IMR-90 (cell line): ENCODE measurements around the gene CLEC5A. TPM values are rescaled to one million over a fixed set of nuclear protein-coding genes. Genes with fewer than 3 reads are reported as not detected.

ENCODE experiments used
- ATAC-seq: fragments of 200-7000 bp; cut with Tn5 transposase; 2 replicates; pipeline ENCODE4 v1.9.1; 2020; ENCODE audit warnings: low read depth, mild to moderate bottlenecking, moderate library complexity
- BruUV-seq: library from RNA; stranded (reverse); fragments of 400-500 nt; replicated peaks from 2 replicates; lab custom pipeline; 2021; lab: Mats Ljungman, UMichigan
- CTCF ChIA-PET: fragments of 300-600 bp; formaldehyde crosslinking; extraction: SDS; loops from one replicate; lab custom pipeline; 2021; ENCODE audit warnings: antibody characterized with exemption; lab: Yijun Ruan, JAX
- POLR2A ChIA-PET: fragments of 300-600 bp; sonication (Branson Sonifier 250); formaldehyde crosslinking; loops from one replicate; lab custom pipeline; 2022; ENCODE audit warnings: antibody characterized with exemption; ENCODE audit not compliant: unreplicated experiment; lab: Charles Lee
- DNase-seq: peaks from one replicate; pipeline ENCODE4 v3.0.0; 2013
- H2AFZ ChIP-seq: replicated peaks from 2 replicates; pipeline ENCODE3; 2013; ENCODE audit warnings: low read length, mild to moderate bottlenecking; ENCODE audit not compliant: poor library complexity
- H2AK5ac ChIP-seq: 2 replicates; pipeline ENCODE4 v1.6.1; 2013; ENCODE audit warnings: low read depth, low read length, inconsistent platforms
- H2AK9ac ChIP-seq: replicated peaks from 2 replicates; pipeline ENCODE3; 2013; ENCODE audit warnings: mild to moderate bottlenecking, low read depth, low read length, moderate library complexity; ENCODE audit not compliant: poor library complexity
- H2BK120ac ChIP-seq: 2 replicates; pipeline ENCODE4 v1.6.1; 2013; ENCODE audit warnings: low read depth, low read length, inconsistent platforms
- H2BK15ac ChIP-seq: 3 replicates; pipeline ENCODE4 v1.6.1; 2013; ENCODE audit warnings: low read depth, low read length, inconsistent platforms
- H2BK20ac ChIP-seq: 2 replicates; pipeline ENCODE4 v1.6.1; 2013; ENCODE audit warnings: low read depth, mild to moderate bottlenecking, inconsistent platforms, low read length, moderate library complexity
- H2BK5ac ChIP-seq: 2 replicates; pipeline ENCODE4 v1.6.1; 2013; ENCODE audit warnings: mild to moderate bottlenecking, low read depth, low read length, inconsistent platforms; ENCODE audit not compliant: poor library complexity, severe bottlenecking
- H3K14ac ChIP-seq: replicated peaks from 2 replicates; pipeline ENCODE4 v1.6.1; 2013; ENCODE audit warnings: low read depth, low read length, inconsistent platforms
- H3K18ac ChIP-seq: 2 replicates; pipeline ENCODE4 v1.6.1; 2013; ENCODE audit warnings: low read depth, low read length, control low read depth
- H3K23ac ChIP-seq: 2 replicates; pipeline ENCODE4 v1.6.1; 2013; ENCODE audit warnings: low read depth, low read length, inconsistent platforms
- H3K27ac ChIP-seq: 2 replicates; pipeline ENCODE4 v1.5.1; 2013; ENCODE audit warnings: mild to moderate bottlenecking, control low read depth, low read length; ENCODE audit not compliant: insufficient read depth
- H3K27me3 ChIP-seq: 2 replicates; pipeline ENCODE4 v1.6.1; 2013; ENCODE audit warnings: low read length; ENCODE audit not compliant: control insufficient read depth, insufficient read depth
- H3K36me3 ChIP-seq: 2 replicates; pipeline ENCODE4 v1.6.1; 2013; ENCODE audit warnings: low read length, mixed read lengths; ENCODE audit not compliant: control insufficient read depth, insufficient read depth
- H3K4ac ChIP-seq: 2 replicates; pipeline ENCODE4 v1.6.1; 2013; ENCODE audit warnings: low read depth, low read length, inconsistent platforms
- H3K4me1 ChIP-seq: 2 replicates; pipeline ENCODE4 v1.6.1; 2013; ENCODE audit warnings: low read length, mixed read lengths; ENCODE audit not compliant: control insufficient read depth, insufficient read depth
- H3K4me2 ChIP-seq: 2 replicates; pipeline ENCODE4 v1.6.1; 2013; ENCODE audit warnings: low read depth, mild to moderate bottlenecking, control low read depth, low read length, moderate library complexity
- H3K4me3 ChIP-seq: 2 replicates; pipeline ENCODE4 v1.5.1; 2013; ENCODE audit warnings: low read depth, mild to moderate bottlenecking, control low read depth, low read length, moderate library complexity; ENCODE audit not compliant: insufficient read depth
- H3K56ac ChIP-seq: 2 replicates; pipeline ENCODE4 v1.6.1; 2013; ENCODE audit warnings: low read length, inconsistent platforms; ENCODE audit not compliant: insufficient read depth; ENCODE audit errors: extremely low read depth
- H3K79me1 ChIP-seq, 2 experiments: 2 replicates each; pipeline ENCODE4 v1.6.1; 2013; ENCODE audit warnings: low read length in 2 of 2, inconsistent platforms in 1 of 2, low read depth in 1 of 2
- H3K9ac ChIP-seq: 2 replicates; pipeline ENCODE4 v1.6.1; 2013; ENCODE audit warnings: low read depth, low read length, control low read depth
- H3K9me1 ChIP-seq: 2 replicates; pipeline ENCODE4 v1.6.1; 2013; ENCODE audit warnings: low read length, inconsistent platforms; ENCODE audit not compliant: insufficient read depth
- H3K9me3 ChIP-seq: 2 replicates; pipeline ENCODE4 v1.6.1; 2013; ENCODE audit warnings: low read length; ENCODE audit not compliant: control insufficient read depth, insufficient read depth
- H4K20me1 ChIP-seq: 2 replicates; pipeline ENCODE4 v1.6.1; 2013; ENCODE audit warnings: low read length, inconsistent platforms; ENCODE audit not compliant: insufficient read depth
- H4K5ac ChIP-seq: 2 replicates; pipeline ENCODE4 v1.6.1; 2013; ENCODE audit warnings: mild to moderate bottlenecking, low read depth, low read length, control low read depth
- H4K8ac ChIP-seq, 2 experiments: 2 replicates each; pipeline ENCODE4 v1.6.1; 2013; ENCODE audit warnings: low read depth in 2 of 2, low read length in 2 of 2, control low read depth in 1 of 2, inconsistent platforms in 1 of 2
- H4K91ac ChIP-seq: 2 replicates; pipeline ENCODE4 v1.6.1; 2013; ENCODE audit warnings: low read depth, low read length, inconsistent platforms; ENCODE audit not compliant: insufficient read depth
- BHLHE40 ChIP-seq: fragments of 150-350 bp; IDR thresholded peaks from 2 replicates; pipeline ENCODE4 v1.6.1; 2016; ENCODE audit warnings: mild to moderate bottlenecking, low read depth, low read length
- CEBPB ChIP-seq: IDR thresholded peaks from 2 replicates; pipeline ENCODE4 v1.6.1; 2012; ENCODE audit warnings: low read depth, low read length, improper control_type of control experiment
- CHD1 ChIP-seq: IDR thresholded peaks from 2 replicates; pipeline ENCODE4 v1.6.1; 2012; ENCODE audit warnings: low read depth, low read length, improper control_type of control experiment
- FOS ChIP-seq: fragments of 150-350 bp; IDR thresholded peaks from 2 replicates; pipeline ENCODE4 v1.6.1; 2016; ENCODE audit warnings: low read depth, low read length
- MAFK ChIP-seq: IDR thresholded peaks from 2 replicates; pipeline ENCODE4 v1.6.1; 2012; ENCODE audit warnings: low read depth, low read length, improper control_type of control experiment
- MAZ ChIP-seq: IDR thresholded peaks from 2 replicates; pipeline ENCODE4 v1.6.1; 2012; ENCODE audit warnings: low read depth, mild to moderate bottlenecking, low read length, improper control_type of control experiment, moderate library complexity, borderline replicate concordance
- MXI1 ChIP-seq: IDR thresholded peaks from 2 replicates; pipeline ENCODE4 v1.6.1; 2012; ENCODE audit warnings: low read depth, mild to moderate bottlenecking, low read length, moderate library complexity, borderline replicate concordance
- NFE2L2 ChIP-seq: fragments of 150-350 bp; IDR thresholded peaks from 2 replicates; pipeline ENCODE4 v1.6.1; 2016; ENCODE audit warnings: low read depth, mild to moderate bottlenecking, low read length
- POLR2A ChIP-seq: IDR thresholded peaks from 2 replicates; pipeline ENCODE4 v1.6.1; 2012; ENCODE audit warnings: mild to moderate bottlenecking, low read depth, low read length
- RAD21 ChIP-seq: IDR thresholded peaks from 2 replicates; pipeline ENCODE4 v1.6.1; 2012; ENCODE audit warnings: low read length, improper control_type of control experiment
- RCOR1 ChIP-seq: IDR thresholded peaks from 2 replicates; pipeline ENCODE4 v1.6.1; 2012; ENCODE audit warnings: mild to moderate bottlenecking, low read length, improper control_type of control experiment; ENCODE audit not compliant: insufficient replicate concordance
- RFX5 ChIP-seq: IDR thresholded peaks from 2 replicates; pipeline ENCODE4 v1.8.0; 2012; ENCODE audit warnings: low read depth, mild to moderate bottlenecking, low read length, moderate library complexity
- SMC3 ChIP-seq: fragments of 150-350 bp; IDR thresholded peaks from 2 replicates; pipeline ENCODE4 v1.6.1; 2016; ENCODE audit warnings: low read depth, mild to moderate bottlenecking, antibody characterized with exemption, low read length, moderate library complexity
- WGBS, 2 experiments: methylation state at CpG; one replicate each; pipeline versions ENCODE4 v1.1.5 to v1.1.7; 2013; ENCODE audit warnings: missing lambda C conversion rate in 2 of 2; ENCODE audit not compliant: insufficient read length in 1 of 2; ENCODE audit errors: extremely low coverage in 2 of 2; 5-methylcytosine and 5-hydroxymethylcytosine counted together
- dilution Hi-C: fragments of 300-500 bp; cut with HindIII; formaldehyde crosslinking; loops from one replicate; pipeline ENCODE4 v1.14.3; 2018; ENCODE audit warnings: low sequenced_read_pairs; ENCODE audit not compliant: unreplicated experiment
- in situ Hi-C: fragments of 300-500 bp; cut with MboI; formaldehyde crosslinking; loops from 3 replicates; pipeline ENCODE4 v1.14.3; 2019; ENCODE audit warnings: low sequenced_read_pairs, inconsistent platforms, mixed read lengths
- intact Hi-C: fragments of 100-400 bp; cut with micrococcal nuclease; formaldehyde crosslinking; loops from 2 replicates; pipeline ENCODE4 v1.10.0; 2022
- polyA plus RNA-seq, 3 experiments: library from polyadenylated mRNA; depleted of rRNA; stranded (reverse); fragments of >200 nt; gene quantifications; 2 replicates each; pipeline ENCODE4 v1.2.3, GENCODE V29; 2012; ENCODE audit warnings: low replicate concordance in 1 of 3
- total RNA-seq: library from RNA; depleted of rRNA; stranded (reverse); fragments of >200 nt; gene quantifications from 2 replicates; pipeline ENCODE4 v1.2.3, GENCODE V29; 2012
- TF ChIP-seq, protein P1 (sequence below): fragments of 150-350 bp; IDR thresholded peaks from 2 replicates; pipeline ENCODE4 v1.6.1; 2017; ENCODE audit warnings: mild to moderate bottlenecking, antibody characterized with exemption, low read length, low read depth
- TF ChIP-seq, protein P2 (sequence below): conservative IDR thresholded peaks from 2 replicates; pipeline ENCODE4 v1.5.1; 2012; ENCODE audit warnings: mild to moderate bottlenecking, low read depth, low read length, improper control_type of control experiment
- TF ChIP-seq, protein P3 (sequence below): fragments of 150-350 bp; IDR thresholded peaks from 2 replicates; pipeline ENCODE4 v1.6.1; 2016; ENCODE audit warnings: low read depth, mild to moderate bottlenecking, low read length, moderate library complexity, borderline replicate concordance

CLEC5A gene
- total and polyA plus RNA-seq, 2 of the 4 experiments (the other 2 are of a cell fraction) = not detected

DNA sequence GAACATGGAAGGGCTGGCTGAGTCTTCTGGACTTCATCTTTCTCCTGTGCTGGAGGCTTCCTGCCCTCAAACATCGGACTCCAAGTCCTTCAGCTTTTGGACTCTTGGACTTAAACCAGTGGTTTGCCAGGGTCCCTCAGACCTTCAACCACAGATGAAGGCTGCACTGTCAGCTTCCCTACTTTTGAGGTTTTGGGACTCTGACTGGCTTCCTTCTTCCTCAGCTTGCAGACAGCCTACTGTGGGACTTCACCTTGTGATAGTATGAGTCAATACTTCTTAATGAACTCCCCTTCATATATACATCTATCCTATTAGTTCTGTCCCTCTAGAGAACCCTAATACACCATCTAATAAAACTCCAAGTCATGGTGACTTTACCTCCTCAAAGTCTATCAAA lies 4.0 kb upstream of the CLEC5A start:
- no peaks in the 10 kb centered on the region for H3K36me3 ChIP-seq
- no peak overlapping the region for H3K18ac ChIP-seq
- H2AK5ac ChIP-seq = no peak overlapping the region
- H4K91ac ChIP-seq = no peak overlapping the region
- no peak overlapping the region for H3K4ac ChIP-seq
- in situ Hi-C loops = no loop called here
- POLR2A ChIA-PET = no interaction called here
- DNase-seq (no peak), ATAC-seq (no peak)
- no peak overlapping the region for H4K8ac ChIP-seq
- H2BK20ac ChIP-seq = no peak overlapping the region
- H3K79me1 ChIP-seq = no peaks in the 10 kb centered on the region
- H3K27me3 ChIP-seq = no peaks in the 10 kb centered on the region
- H3K9ac ChIP-seq = no peak overlapping the region
- TF ChIP-seq, protein P1, sequence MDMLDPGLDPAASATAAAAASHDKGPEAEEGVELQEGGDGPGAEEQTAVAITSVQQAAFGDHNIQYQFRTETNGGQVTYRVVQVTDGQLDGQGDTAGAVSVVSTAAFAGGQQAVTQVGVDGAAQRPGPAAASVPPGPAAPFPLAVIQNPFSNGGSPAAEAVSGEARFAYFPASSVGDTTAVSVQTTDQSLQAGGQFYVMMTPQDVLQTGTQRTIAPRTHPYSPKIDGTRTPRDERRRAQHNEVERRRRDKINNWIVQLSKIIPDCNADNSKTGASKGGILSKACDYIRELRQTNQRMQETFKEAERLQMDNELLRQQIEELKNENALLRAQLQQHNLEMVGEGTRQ = no peak
- no peak for TF ChIP-seq MAFK
- TF ChIP-seq RAD21 = no peak
- no peak for TF ChIP-seq SMC3
- TF ChIP-seq POLR2A = no peak
- TF ChIP-seq, protein P2, sequence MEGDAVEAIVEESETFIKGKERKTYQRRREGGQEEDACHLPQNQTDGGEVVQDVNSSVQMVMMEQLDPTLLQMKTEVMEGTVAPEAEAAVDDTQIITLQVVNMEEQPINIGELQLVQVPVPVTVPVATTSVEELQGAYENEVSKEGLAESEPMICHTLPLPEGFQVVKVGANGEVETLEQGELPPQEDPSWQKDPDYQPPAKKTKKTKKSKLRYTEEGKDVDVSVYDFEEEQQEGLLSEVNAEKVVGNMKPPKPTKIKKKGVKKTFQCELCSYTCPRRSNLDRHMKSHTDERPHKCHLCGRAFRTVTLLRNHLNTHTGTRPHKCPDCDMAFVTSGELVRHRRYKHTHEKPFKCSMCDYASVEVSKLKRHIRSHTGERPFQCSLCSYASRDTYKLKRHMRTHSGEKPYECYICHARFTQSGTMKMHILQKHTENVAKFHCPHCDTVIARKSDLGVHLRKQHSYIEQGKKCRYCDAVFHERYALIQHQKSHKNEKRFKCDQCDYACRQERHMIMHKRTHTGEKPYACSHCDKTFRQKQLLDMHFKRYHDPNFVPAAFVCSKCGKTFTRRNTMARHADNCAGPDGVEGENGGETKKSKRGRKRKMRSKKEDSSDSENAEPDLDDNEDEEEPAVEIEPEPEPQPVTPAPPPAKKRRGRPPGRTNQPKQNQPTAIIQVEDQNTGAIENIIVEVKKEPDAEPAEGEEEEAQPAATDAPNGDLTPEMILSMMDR = no peak
- TF ChIP-seq FOS = no peak
- no peak for TF ChIP-seq RCOR1
- TF ChIP-seq CEBPB = no peak
- no peak for TF ChIP-seq MXI1
- TF ChIP-seq BHLHE40 = no peak
- no peak for TF ChIP-seq MAZ
- no peak for TF ChIP-seq NFE2L2
- no peak for TF ChIP-seq CHD1
- TF ChIP-seq RFX5 = no peak
- TF ChIP-seq, protein P3, sequence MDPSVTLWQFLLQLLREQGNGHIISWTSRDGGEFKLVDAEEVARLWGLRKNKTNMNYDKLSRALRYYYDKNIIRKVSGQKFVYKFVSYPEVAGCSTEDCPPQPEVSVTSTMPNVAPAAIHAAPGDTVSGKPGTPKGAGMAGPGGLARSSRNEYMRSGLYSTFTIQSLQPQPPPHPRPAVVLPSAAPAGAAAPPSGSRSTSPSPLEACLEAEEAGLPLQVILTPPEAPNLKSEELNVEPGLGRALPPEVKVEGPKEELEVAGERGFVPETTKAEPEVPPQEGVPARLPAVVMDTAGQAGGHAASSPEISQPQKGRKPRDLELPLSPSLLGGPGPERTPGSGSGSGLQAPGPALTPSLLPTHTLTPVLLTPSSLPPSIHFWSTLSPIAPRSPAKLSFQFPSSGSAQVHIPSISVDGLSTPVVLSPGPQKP = no peak
- H4K5ac ChIP-seq = no peak overlapping the region
- H2BK5ac ChIP-seq = no peak overlapping the region
- H2BK15ac ChIP-seq = no peak overlapping the region
- 78% methylated on average over 1 of the region's 1 CpG; no CpG with 5 or more reads in 1 of the 2 experiments for WGBS, 2 experiments
- peaks cover 11% of the 10 kb centered on the region for H3K9me3 ChIP-seq
- no peak overlapping the region for H2AK9ac ChIP-seq
- no TSS peak for BruUV-seq
- dilution Hi-C loops = no loop called here
- H3K14ac ChIP-seq = no peak overlapping the region
- intact Hi-C loops = no loop called here
- no peak overlapping the region for H2BK120ac ChIP-seq
- no peak overlapping the region for H3K23ac ChIP-seq
- H2AFZ ChIP-seq = no peak overlapping the region
- no peaks in the 10 kb centered on the region for H3K4me1 ChIP-seq
- CTCF ChIA-PET = no interaction called here
- no peak overlapping the region for H3K27ac ChIP-seq
- H3K56ac ChIP-seq = no peak overlapping the region
- H4K20me1 ChIP-seq = no peaks in the 10 kb centered on the region
- H3K4me3 ChIP-seq = no peak overlapping the region
- no peak overlapping the region for H3K4me2 ChIP-seq
- no peaks in the 10 kb centered on the region for H3K9me1 ChIP-seq
